Middle frontal gyrus (tissue), 1 donor: ENCODE results near the gene BSN.

Experiments used
- DNase-seq: peaks from one replicate; pipeline ENCODE4 v3.0.0-alpha.2; 2015; ENCODE audit warnings: low spot score; ENCODE audit errors: extremely low spot score

BSN gene

GRCh38 chr3:49553692-49554632, at the start of gene BSN:
Gene BSN, plus strand, starts transcription at chr3:49554477. Its CDS starts 126 bp downstream, at chr3:49554603.
- peak; percentile 87 for DNase-seq

- DNase-seq, result no peak
Observed at GRCh38 chr3:49506906-49507305, 47.4 kb upstream of the BSN start.

GRCh38 chr3:49509028-49509561, 45.2 kb upstream of the BSN start:
- no peak for DNase-seq

- DNase-seq, result no peak
Observed at GRCh38 chr3:49511639-49512038, 42.6 kb upstream of the BSN start.

GRCh38 chr3:49512781-49513355, 41.4 kb upstream of the BSN start:
- DNase-seq, result no peak

- DNase-seq, result no peak
Observed at GRCh38 chr3:49513494-49514124, 40.7 kb upstream of the BSN start.

- no peak for DNase-seq
Observed at GRCh38 chr3:49518016-49518415, 36.3 kb upstream of the BSN start.

- DNase-seq, result no peak
Observed at GRCh38 chr3:49518441-49518840, 35.8 kb upstream of the BSN start.

- peak; percentile 47 for DNase-seq
Observed at GRCh38 chr3:49519296-49519695, 35.0 kb upstream of the BSN start.

- no peak for DNase-seq
Observed at GRCh38 chr3:49519916-49520385, 34.3 kb upstream of the BSN start.

GRCh38 chr3:49523756-49524747, 30.2 kb upstream of the BSN start:
- no peak for DNase-seq

- no peak for DNase-seq
Observed at GRCh38 chr3:49529567-49529966, 24.7 kb upstream of the BSN start.

GRCh38 chr3:49530231-49530630, 24.0 kb upstream of the BSN start:
- no peak for DNase-seq

- DNase-seq, result no peak
Observed at GRCh38 chr3:49530701-49531100, 23.6 kb upstream of the BSN start.

GRCh38 chr3:49531218-49531617, 23.1 kb upstream of the BSN start:
- no peak for DNase-seq

GRCh38 chr3:49531715-49532114, 22.6 kb upstream of the BSN start:
- no peak for DNase-seq

- DNase-seq, result no peak
Observed at GRCh38 chr3:49533031-49533430, 21.2 kb upstream of the BSN start.

GRCh38 chr3:49533786-49534519, 20.3 kb upstream of the BSN start:
- DNase-seq, result no peak

GRCh38 chr3:49534581-49535441, 19.5 kb upstream of the BSN start:
- DNase-seq, result peak; percentile 65
